A673 (cell line): Measurements from ENCODE around the gene CLN5.

Source experiments
- CTCF ChIP-seq: fragments of 300-800, 200-600 bp; sonication (generic); conservative IDR thresholded peaks from 2 replicates; pipeline ENCODE4 v1.5.1; 2017; ENCODE audit warnings: low read depth, mild to moderate bottlenecking, antibody characterized with exemption, low read length, moderate library complexity, mixed read lengths
- EZH2 ChIP-seq: fragments of 200-600 bp; sonication (generic); IDR thresholded peaks from 2 replicates; pipeline ENCODE4 v1.6.1; 2017; ENCODE audit warnings: borderline replicate concordance, low read depth, mild to moderate bottlenecking, mixed read lengths, antibody characterized with exemption, low read length; ENCODE audit not compliant: poor library complexity, severe bottlenecking

GRCh38 chr13:76955661-76956060, 36.2 kb upstream of the CLN5 start:
- TF ChIP-seq CTCF: no peak
- TF ChIP-seq EZH2: no peak
